ENCODE data around the gene SYNPO.

SYNPO gene

GRCh38 chr5:150607105-150607504, 33.4 kb upstream of the SYNPO start:
- DNase-seq (ENCODE audit: low spot score) = no peak

- DNase-seq (ENCODE audit: low spot score) = no peak
These were observed 32.5 kb upstream of the SYNPO start for GRCh38 chr5:150607991-150608390.

GRCh38 chr5:150608991-150609390, 31.5 kb upstream of the SYNPO start:
- no peak for DNase-seq (ENCODE audit: low spot score)

- no peak for DNase-seq (ENCODE audit: low spot score)
These were observed 30.4 kb upstream of the SYNPO start for GRCh38 chr5:150609843-150610584.

GRCh38 chr5:150611026-150611425, 29.4 kb upstream of the SYNPO start:
- no peak for DNase-seq (ENCODE audit: low spot score)

GRCh38 chr5:150612405-150612804, 28.1 kb upstream of the SYNPO start:
- DNase-seq (ENCODE audit: low spot score) = no peak

- no peak for DNase-seq (ENCODE audit: low spot score)
These were observed 27.4 kb upstream of the SYNPO start for GRCh38 chr5:150612905-150613670.

- no peak for DNase-seq (ENCODE audit: low spot score)
These were observed 26.3 kb upstream of the SYNPO start for GRCh38 chr5:150613991-150614660.

- DNase-seq (ENCODE audit: low spot score) = no peak
These were observed 25.8 kb upstream of the SYNPO start for GRCh38 chr5:150614661-150615060.

- no peak for DNase-seq (ENCODE audit: low spot score)
These were observed 25.2 kb upstream of the SYNPO start for GRCh38 chr5:150615141-150615699.

- no peak for DNase-seq (ENCODE audit: low spot score)
These were observed 24.4 kb upstream of the SYNPO start for GRCh38 chr5:150616024-150616470.

GRCh38 chr5:150616506-150616905, 24.0 kb upstream of the SYNPO start:
- DNase-seq (ENCODE audit: low spot score) = no peak

- DNase-seq (ENCODE audit: low spot score) = no peak
These were observed 22.3 kb upstream of the SYNPO start for GRCh38 chr5:150618163-150618562.

- DNase-seq (ENCODE audit: low spot score) = no peak
These were observed 21.7 kb upstream of the SYNPO start for GRCh38 chr5:150618588-150619281.

GRCh38 chr5:150619359-150620230, 20.9 kb upstream of the SYNPO start:
- no peak for DNase-seq (ENCODE audit: low spot score)

- DNase-seq (ENCODE audit: low spot score) = no peak
These were observed 19.2 kb upstream of the SYNPO start for GRCh38 chr5:150621301-150621700.

GRCh38 chr5:150622157-150622556, 18.3 kb upstream of the SYNPO start:
- DNase-seq (ENCODE audit: low spot score) = no peak

- no peak for DNase-seq (ENCODE audit: low spot score)
These were observed 17.1 kb upstream of the SYNPO start for GRCh38 chr5:150623152-150623877.

GRCh38 chr5:150623878-150624216, 16.6 kb upstream of the SYNPO start:
- no peak for DNase-seq (ENCODE audit: low spot score)

Data from RKO (cell line).